ENCODE data around the gene THBS3.

GRCh38 chr1:155170806-155171205 is 36.9 kb downstream of the THBS3 start:
- TF ChIP-seq CTBP1 (IDR thresholded peaks at IDR 0.05; ENCODE audit: borderline replicate concordance) (no peak), BHLHE40 (IDR thresholded peaks at IDR 0.05; ENCODE audit: borderline replicate concordance) (no peak), FOXK2 (IDR thresholded peaks at IDR 0.05) (no peak), SUZ12 (IDR thresholded peaks at IDR 0.05) (no peak), L3MBTL2 (conservative IDR thresholded peaks at IDR 0.05) (no peak), SP1 (IDR thresholded peaks at IDR 0.05) (no peak), LEF1 (IDR thresholded peaks at IDR 0.05; ENCODE audit: borderline replicate concordance) (no peak), HDGF (IDR thresholded peaks at IDR 0.05; ENCODE audit: borderline replicate concordance) (no peak)

Data from HEK293T (cell line).